IPS-NIHi11 (cell line): ENCODE results near the gene MAPK9.

ENCODE experiments used
- DNase-seq: peaks from one replicate; pipeline ENCODE4 v3.0.0; 2012; ENCODE audit warnings: mixed read lengths, low spot score

Gene MAPK9

DNA sequence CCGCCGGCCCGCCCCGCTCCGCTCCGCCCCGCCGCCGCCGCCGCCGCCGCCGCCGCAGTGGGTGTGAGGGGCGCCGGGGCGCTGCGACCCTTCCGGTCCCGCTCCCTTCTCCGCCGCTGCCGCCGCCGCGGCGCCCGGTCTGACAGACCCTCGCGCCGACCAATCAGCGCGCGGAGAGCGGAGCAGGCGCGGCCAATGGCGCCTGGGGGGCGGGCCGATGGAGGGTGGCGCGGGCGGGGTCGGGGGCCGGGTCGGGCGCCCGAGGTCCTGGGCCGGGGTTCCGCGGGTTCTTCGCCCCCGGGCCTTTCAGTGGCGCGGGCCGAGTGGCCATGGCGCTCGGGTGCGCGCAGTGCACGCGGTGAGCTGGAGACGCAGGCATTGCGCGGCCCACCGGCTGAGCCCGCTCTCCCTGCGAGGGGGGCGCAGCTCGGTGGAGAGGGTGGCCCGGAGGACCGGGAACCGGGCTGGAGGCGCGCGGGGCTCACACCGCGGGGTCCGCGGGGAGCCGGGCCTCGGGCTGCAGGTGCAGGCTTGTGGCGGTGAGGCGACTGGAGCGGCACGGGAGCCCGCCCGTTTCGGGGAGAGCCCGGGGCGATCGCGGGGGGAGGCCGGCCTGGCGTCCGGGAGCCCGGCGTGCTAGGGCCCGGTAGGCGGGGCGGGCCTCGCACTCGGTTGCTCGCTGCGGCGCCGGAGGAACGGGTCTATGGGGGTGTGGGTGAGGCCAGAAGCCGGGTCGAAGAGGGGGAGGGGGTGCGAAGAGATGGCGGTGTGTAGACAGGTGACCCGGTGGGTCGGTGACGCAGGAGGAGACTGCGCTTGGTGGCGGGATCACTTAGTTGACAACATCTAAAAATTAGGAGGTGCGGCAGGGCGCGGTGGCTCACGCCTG is at the start of gene MAPK9:
Gene MAPK9, minus strand, starts transcription at position 141 of the 889 bp plus-strand sequence. CDS start 11,522 bp downstream, outside the sequence.
- DNase-seq: peak; percentile 95

DNA sequence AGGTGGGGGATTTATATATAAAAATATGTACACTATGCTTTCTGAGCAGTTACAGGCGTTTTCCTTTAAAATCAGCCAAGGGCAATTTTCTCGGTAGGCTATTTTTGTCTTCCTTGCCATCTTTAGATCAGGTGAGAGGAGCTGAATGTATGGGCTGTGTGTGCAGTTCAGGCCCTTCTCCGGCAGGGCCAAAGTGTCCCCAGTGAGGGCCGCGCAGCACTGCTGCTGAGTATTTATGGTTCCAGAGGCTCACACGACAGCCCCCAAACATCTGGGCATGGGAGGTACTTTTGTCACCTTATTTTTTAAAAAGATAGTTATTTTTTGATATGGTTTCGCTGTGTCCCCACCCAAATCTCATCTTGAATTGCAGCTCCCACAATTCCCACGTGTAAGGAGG is 49.7 kb upstream of the MAPK9 start:
- DNase-seq: no peak

DNA sequence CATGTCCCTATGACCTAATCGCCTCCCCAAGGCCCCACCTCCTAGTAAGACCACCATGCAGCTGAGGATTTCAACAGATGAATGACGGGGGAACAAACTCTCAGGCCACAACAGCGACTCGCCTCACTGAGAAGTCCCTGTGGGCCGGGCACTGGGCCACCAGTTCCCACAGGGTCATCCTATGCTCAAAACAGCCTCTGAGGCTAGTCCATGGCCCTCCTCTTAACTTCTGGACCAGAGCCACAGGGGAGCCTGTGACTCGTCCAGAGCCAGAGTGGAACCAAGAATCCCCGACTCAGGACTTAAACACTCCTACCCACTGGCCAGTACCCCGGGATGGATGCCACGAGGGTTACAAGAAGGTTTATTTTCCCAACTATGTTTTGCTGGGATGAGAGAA is 49.0 kb upstream of the MAPK9 start:
- no peak for DNase-seq

DNA sequence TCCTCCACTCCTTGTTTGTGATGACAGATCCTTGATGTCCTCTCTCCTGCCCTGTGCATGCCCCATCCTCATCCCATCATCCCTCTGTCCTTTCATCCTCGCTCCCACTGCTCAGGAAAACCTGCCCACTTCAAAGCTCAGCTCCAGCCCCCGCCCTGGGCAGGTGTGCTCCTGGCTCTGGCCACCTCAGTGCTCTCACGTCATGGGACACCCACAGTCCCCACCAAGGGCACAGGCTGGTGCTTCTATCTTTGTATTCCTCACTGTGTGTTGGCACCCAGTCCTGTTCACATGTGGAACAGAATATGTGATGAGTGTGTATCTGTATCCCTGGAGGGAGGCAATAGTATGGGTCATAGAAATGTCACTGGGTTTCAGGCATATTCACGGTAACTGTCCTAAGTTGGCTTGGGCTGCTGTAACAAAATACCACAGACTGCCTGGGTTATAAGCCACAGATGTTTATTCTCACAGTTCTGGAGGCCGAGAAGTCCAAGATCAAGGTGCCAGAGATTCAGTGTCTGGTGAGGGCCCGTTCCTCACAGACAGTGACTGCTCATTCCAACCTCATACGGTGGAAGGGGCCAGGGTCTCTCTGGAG is 47.8 kb upstream of the MAPK9 start:
- DNase-seq: no peak

DNA sequence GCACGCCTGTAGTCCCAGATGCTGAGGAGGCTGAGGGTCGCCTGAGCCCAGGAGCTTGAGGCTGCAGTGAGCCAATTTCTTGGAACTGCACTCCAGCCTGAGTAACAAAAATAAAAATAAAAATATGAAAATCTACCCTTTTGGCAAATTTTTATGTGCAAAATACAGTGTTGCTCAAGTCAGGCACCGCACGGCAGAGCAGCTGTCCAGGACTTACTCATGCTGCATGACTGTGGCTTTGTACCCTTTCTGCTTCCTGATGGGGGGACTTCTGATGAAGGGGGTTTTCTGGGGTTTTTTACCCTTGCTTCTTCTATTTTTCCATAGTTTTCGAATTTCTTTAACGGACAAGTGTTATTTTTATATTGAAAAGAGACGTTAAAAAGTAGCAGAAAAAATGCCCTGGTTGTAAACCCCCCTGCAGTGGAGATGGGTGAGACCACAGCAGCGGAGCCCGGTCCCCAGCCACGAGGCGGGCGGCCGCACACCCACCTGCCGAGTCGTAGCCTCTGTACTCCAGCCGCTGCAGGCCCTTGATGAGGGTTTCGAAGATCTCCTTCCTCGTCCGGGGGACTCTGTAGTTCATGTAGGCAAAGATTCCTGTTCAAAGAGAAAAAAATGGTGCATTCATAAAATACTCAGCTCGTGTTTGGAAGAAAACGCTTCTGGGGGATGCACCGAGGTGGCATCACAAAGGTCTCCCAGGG is 46.3 kb upstream of the MAPK9 start:
- DNase-seq: no peak

DNA sequence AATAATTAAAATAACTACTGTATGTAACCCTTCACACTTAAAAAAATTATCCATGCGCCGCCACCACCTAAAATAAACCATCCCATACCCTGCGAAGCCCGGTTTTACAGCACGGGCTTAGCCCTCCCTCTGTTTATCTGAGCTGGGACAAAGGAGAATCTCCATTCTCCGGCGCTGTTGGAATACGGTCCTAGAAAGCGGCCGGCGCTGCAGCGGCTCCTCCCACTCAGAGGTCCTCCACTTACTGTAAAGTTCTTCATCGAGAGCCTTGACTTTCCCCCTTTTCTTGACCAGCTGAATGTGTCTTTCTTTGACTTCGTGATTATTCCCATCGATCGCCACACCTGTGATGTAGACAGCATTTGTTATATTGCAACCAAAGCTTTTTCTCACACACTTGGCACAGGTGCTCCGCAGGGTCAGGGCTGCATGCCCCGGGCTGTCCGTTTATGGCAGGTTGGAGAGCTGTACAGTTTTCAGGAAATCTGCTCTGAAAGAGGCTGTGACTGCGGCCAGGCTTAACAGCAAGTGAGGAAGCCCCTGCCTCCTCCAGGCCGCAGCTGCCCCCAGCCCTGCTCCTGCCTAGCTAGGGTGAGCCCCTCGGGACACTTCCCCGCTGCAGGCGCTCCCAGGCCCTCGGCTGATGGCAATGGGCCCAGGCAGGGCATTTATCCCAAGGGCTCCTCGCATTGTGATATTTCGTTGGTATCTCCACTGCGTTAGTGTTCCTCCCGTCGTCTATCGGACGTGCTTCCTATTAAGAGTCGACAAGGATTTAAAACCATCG is 44.5 kb upstream of the MAPK9 start:
- no peak for DNase-seq

DNA sequence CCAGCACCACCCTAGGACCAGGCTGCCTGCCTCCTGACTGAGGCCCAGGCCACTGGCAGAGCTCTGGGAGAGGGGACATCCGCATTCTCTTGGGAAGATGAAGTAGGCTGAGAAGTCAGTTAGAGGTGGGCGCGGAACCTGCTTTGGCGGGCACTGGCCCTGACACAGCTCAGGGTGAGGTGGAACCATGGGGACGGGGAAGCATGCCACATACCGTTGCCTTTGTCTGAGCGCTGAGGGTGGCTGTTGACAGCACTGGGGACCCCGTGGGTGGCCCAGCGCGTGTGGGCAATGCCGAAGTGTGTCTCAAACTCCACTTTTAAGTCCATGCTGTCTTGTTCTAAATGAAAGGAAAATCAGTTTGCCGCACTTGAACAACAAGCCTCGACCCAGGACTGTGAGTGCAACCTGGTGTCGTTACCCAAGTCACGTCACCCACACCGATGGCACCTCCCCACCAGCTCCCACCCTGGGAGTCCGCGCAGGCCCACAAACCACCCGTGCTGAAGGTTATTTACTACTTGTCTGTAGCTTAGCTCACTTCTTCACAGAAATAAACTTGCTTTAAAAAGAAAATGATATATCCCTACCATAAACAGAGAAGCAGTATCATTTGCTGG is 43.8 kb upstream of the MAPK9 start:
- no peak for DNase-seq

DNA sequence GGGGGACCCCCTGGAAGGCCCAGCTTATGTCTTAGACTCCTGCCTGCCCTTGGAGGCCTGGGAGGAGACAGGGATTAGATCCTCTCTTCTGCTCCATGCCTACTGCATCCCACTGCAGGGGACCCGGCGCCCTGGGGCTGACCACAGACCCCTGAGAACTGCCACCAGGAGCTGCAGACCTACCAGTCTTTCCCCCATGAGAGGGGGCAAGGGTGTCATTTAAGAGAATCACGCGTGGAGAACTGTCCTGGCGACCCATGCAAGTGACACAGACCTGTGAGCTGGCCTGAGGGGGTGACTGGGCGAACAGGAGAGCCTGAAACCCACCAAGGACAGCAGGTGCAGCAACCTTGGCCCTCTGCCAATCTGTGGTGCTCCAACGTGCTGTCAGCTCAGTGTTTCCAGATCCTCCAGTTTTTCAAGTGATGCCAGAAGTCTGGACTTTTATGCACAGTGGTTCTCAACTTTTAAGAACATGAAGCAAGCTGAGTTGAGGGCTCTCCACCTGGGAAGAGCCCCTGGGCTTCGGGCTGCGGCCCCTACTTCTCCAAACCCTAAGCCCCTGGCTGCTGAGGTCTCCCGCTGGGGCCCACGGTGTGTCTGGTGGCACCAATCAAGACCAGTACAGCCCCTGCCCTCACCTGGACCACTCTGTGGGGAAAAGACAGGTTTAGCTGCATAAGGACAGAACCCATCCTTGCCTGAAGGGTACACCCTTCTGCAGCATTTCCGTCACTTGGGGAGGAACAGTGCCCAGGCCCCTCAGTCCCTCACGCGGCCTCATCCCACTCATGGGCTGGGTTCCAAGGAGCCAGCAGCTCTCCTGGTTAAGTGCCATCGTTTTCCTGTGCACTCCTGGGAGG is 43.1 kb upstream of the MAPK9 start:
- no peak for DNase-seq

DNA sequence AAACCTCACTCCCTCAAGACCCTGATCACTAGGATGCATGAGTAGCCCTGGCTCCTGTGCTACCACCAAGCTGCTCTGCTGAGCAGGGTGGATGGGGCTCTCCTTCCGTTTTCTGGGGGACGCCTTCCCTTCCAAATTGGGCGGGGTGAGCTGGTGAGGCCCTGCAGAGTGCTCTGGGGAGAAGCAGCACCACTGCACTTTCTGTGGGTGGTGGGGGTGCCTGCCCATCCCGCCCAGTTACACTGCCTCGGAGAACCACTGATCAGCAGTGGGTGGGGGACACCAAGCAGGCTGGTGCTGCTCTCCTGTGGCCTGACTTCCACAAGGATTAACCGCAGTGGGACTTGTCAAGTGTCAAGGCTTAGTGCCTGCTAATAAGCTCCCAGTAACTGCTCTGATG is 42.3 kb upstream of the MAPK9 start:
- DNase-seq: no peak

DNA sequence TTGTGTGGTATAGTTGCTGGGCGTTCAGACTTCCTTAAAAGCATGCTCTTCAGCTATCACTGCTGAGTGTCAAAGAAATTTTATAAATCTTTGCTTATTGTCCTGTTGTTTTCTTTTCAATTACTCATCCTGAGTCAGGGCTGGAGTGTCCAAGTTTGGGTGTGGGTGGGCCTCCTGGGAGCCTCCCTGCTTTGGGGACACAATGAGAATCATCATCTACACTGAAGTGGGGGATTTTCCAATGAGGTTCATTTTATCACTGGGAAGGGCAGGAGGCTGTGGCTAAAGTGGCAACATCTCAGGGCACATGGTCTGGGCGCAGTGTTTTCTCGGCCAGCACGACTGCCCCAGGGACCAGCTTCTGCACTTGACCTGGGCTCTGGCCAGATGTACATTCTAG is 41.8 kb upstream of the MAPK9 start:
- no peak for DNase-seq

DNA sequence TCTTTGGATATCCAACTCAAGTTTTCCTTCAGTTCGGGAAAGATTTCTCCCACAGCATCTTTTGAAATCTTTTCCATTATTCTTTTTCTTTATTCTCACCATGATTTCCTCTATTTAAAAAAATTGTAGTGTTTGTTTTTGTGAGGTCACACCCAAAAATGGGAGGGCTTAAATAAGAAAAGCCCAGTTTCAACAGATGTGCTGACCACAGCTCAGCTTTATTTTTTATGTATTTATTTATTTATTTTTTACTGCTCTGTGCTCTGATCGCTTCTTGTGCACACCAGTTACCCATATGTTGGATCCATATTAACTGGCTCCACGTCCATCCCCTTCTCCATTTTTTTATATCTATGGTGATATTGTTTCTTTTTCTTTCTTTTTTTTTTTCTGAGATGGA is 41.0 kb upstream of the MAPK9 start:
- no peak for DNase-seq

DNA sequence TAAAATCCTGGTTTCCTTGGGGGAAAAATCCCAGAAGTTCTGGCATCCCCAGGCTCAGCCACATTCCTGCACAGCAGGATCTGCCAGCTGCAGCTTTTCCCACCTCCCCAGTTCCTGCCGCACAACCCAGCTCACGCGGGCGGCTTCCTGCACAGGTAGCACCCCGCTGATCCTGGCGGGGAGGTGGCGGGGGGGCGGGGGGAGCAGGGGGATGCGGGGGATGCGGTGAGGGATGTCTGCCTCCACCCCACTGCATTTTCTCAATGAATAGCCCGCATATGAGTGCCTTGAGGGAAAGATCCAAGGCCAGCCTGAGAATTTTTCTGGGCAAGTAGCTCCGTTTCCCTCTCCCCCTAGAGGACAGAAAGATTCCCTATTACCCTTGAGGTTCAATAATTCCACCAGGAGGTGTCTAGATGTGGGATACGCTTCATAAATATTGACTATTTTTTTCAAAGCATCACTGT is 40.2 kb upstream of the MAPK9 start:
- DNase-seq: peak; percentile 93

DNA sequence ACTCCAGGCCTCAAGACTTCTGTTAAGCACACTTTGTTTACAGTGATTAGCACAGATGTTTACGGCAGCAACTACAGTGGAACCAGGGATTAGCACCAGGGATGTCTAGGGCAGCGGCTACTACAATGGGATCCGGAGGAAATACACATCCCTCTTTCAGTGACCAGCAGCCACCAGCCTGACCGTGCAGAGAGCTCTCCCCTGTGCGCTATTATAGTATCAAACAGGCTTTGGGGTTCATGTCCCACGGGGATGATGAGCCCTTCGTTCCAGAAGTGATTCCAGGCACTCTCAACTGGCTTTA is 39.7 kb upstream of the MAPK9 start:
- DNase-seq: peak; percentile 64

DNA sequence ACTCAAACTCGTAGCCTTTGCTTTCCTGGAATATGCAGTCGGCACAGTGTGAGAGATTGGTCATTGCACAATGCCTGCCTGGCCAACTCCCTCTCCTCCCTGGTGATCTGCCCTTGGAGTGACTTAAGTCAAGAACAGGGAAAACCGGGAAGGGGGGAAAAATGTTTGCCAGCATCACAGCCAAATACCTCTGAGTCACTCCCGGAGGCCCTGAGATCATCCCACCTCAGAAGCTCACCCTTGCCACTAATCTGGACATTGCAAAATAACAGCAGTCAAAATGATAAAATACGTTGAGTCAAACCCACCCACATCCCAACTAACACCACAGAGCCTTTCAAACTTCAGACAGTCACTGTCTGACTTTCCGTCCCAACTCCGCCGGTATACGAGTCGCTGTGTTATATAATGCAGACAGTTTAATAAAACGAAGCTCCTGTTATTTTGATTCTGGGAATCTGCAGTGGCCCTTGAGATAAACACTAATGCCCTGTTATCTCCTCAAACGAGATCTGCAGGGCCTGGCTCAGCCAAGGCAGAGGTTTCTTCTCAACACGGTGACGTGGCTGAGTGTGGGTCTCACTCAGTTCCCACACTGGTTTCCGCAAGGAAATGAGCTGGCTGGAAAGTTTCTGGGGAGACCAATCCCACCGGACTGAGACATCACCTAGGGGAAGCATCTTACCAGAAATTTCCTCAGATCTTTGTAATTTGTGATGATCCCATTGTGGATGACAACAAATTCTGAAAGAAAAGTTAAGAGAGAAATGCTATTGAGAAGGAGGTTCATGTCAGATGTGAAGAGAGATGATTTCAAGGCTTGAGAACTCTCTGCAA is 39.1 kb upstream of the MAPK9 start:
- no peak for DNase-seq

DNA sequence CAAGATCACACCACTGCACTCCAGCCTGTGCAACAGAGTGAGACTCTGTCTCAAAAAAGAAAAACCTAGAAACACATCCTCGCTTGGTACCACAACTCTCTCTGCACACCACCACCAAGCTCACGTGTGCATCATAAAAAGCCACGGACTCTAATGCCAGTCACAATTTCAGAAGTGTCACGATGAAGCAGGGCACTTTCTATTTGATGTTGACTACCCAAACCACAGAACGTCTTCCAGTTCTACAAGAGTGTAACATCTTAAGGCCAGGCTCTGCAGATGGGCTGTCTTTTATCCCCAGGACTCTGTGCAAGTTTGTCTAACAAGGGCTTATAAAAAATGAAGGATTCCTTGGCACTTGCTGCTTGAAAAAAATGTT is 38.4 kb upstream of the MAPK9 start:
- no peak for DNase-seq

DNA sequence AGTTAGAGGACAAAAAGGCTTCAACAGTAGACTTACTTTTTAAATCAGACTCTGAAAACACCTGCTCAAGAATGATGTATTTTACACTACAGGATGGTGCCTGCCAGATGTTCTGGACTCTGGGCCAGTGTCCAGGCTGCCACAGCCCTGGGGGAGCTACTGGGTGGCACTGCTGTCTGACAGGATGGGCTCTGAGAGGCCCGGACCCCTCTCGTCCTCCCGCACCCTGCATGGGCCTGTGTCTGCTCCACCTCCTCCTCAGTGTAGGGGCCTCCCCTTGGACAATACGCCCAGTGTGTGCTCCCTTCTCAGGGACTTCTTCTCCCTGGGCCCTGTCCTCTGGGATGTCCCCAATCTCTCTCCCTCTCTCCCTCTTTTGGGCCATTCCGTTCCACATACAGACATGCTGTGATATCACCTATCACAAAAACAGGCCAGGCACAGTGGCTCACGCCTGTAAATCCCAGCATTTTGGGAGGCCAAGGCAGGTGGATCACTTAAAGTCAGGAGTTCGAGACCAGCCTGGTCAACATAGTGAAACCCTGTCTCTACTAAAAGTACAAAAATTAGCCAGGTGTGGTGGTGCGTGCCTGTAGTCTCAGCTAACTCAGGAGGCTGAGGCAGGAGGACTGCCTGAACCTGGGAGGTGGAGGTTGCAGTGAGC is 37.9 kb upstream of the MAPK9 start:
- DNase-seq: no peak

DNA sequence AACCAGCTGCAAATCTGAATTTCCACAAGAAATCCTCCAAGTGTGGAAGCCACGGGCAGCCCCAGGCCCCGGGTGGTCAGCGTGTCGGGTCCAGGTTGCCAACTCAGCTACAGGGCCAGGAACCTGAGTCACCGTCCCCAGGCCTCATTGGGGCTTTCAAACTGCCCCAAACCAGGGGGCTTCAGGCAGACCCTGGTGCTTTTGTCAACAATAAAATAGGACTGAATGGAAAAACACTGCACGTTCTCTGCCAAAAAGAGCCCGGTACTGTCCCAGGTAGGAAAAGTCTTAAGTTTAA is 37.2 kb upstream of the MAPK9 start:
- DNase-seq: no peak

DNA sequence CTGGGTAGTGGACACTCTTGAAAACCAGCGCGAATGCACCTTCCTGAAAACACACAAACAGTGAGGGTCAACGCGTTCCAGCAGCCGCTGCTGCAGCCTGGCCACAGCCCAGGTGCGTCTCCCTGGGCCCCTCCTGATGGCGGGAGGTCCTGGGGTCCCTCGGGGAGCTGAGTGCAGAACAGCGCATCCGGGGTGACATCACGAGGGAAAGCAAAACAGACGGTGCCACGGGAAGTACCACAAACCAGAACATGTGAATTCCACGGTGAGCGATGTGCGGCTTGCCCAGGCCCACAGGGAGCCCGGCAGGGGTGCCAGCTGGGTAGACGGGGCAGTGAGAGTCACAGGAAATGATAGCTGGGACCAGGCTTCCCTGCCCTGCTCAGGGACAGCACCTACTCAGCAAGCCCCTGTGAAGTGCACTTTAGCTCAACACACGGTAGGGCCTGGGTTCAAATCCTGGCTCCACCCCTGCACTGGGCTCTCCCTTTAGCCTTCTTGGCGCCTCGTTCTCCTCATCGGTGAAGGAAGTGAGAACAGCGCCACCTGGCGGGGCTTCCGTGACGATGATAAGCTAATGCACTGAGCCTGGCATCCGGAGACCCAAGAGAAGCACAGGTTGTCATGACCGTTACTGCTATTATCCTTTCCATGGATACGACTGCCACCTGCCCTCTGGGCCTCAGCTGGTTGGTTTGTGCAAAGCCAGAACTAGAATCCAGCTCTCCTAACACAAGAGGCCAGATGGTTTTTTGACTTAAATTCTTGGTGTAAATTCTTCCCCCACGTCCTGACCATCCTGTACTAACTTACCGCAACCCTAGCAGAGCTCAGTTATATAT is 36.6 kb upstream of the MAPK9 start:
- peak; percentile 88 for DNase-seq
